ENCODE data around the gene PLEKHG4B. TPM values are rescaled to one million over a fixed set of nuclear protein-coding genes. Genes with fewer than 3 reads are reported as not detected.
"Not testable (repeated sequence)": the region's sequence is repeated elsewhere in the genome, so short reads cannot be mapped to it uniquely, and the experiment has no call there.

Gene PLEKHG4B
- total and polyA plus RNA-seq, 2 of the 4 experiments (the other 2 are of a cell fraction): 1.1 TPM

DNA sequence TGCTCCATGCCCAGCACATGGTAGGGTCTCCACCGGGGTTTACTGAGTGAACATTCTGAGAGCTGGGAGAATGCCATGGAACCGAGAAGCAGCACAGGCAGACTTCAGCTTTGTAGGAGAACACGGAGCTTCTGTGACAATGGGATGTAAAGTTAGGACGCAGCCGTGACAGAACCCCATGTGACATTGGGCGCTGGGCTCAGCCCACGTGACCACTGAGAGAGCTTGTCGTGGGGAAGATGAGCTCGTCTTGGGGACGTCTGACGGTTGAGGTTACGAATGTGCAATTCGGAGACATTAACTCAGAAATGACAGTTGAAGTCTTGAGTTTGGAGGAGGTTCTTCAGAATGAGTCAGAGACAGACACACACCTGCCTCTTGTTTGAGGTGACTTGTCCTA, 139.7 kb downstream of the PLEKHG4B start:
- in situ Hi-C loops (cut with MboI; ENCODE audit: low sequenced_read_pairs): loop anchor here (10.0 kb wide), 1 partner anchor 1363 kb away; no protein-coding TSS in a partner anchor
- dilution Hi-C loops (cut with HindIII; ENCODE audit: low sequenced_read_pairs, unreplicated experiment): no loop called here

DNA sequence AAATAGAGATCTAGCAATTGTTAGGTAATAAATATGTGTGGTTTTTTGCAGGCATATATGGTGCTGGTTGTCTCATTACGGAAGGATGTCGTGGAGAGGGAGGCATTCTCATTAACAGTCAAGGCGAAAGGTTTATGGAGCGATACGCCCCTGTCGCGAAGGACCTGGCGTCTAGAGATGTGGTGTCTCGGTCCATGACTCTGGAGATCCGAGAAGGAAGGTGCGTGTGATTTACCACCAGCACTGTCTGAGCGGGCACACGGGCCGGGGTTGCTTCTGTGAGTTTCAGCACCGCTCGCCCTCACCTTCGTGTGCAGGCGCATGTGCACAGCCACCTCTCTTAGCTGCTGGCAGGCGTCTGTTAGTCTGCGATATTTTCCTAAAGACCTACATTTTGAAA, 141.5 kb downstream of the PLEKHG4B start:
- H2AK9ac ChIP-seq (replicated peaks; ENCODE audit: low read depth, low read length, poor library complexity); H3K9me1 ChIP-seq (ENCODE audit: insufficient read depth, low read length); H2BK120ac ChIP-seq (ENCODE audit: low read depth, low read length); POLR2A ChIA-PET (ENCODE audit: unreplicated experiment); H3K9ac ChIP-seq (ENCODE audit: low read depth, low read length); H3K4ac ChIP-seq (ENCODE audit: low read depth, low read length); dilution Hi-C loops (cut with HindIII; ENCODE audit: low sequenced_read_pairs, unreplicated experiment); H3K4me1 ChIP-seq (ENCODE audit: control insufficient read depth, insufficient read depth, low read length); BruUV-seq (replicated peaks); H2BK15ac ChIP-seq (ENCODE audit: low read depth, low read length); H2AFZ ChIP-seq (replicated peaks; ENCODE audit: low read length, poor library complexity); H2BK5ac ChIP-seq (ENCODE audit: low read depth, low read length, poor library complexity, severe bottlenecking); ATAC-seq (ENCODE audit: low read depth); H2AK5ac ChIP-seq (ENCODE audit: low read depth, low read length); H3K4me2 ChIP-seq (ENCODE audit: low read depth, low read length); H3K27ac ChIP-seq (ENCODE audit: insufficient read depth, low read length); intact Hi-C loops (cut with micrococcal nuclease); H4K20me1 ChIP-seq (ENCODE audit: insufficient read depth, low read length); H2BK20ac ChIP-seq (ENCODE audit: low read depth, low read length); CTCF ChIA-PET; H3K18ac ChIP-seq (ENCODE audit: low read depth, low read length); H3K23ac ChIP-seq (ENCODE audit: low read depth, low read length); H4K8ac ChIP-seq (ENCODE audit: low read depth in 2 of 2, low read length in 2 of 2); H3K56ac ChIP-seq (ENCODE audit: extremely low read depth, insufficient read depth, low read length); H3K14ac ChIP-seq (replicated peaks; ENCODE audit: low read depth, low read length); H4K91ac ChIP-seq (ENCODE audit: insufficient read depth, low read depth, low read length); H3K27me3 ChIP-seq (ENCODE audit: control insufficient read depth, insufficient read depth, low read length); H3K9me3 ChIP-seq (ENCODE audit: control insufficient read depth, insufficient read depth, low read length); H3K4me3 ChIP-seq (ENCODE audit: insufficient read depth, low read depth, low read length); DNase-seq; H4K5ac ChIP-seq (ENCODE audit: low read depth, low read length): not testable (repeated sequence)
- Histone ChIP-seq H3K79me1 (ENCODE audit: low read depth in 1 of 2, low read length in 2 of 2) (peaks cover 10 to 11% of the 10 kb centered on the region in 2 experiments), H3K36me3 (ENCODE audit: control insufficient read depth, insufficient read depth, low read length) (peaks cover 53% of the 10 kb centered on the region)
- in situ Hi-C loops (cut with MboI; ENCODE audit: low sequenced_read_pairs): loop anchor here (10.0 kb wide), 1 partner anchor 1361 kb away; no protein-coding TSS in a partner anchor
- WGBS, 2 experiments (ENCODE audit: extremely low coverage in 2 of 2, insufficient read length in 1 of 2): 95% methylated on average over 6 of the region's 20 CpGs; no CpG with 5 or more reads in 1 of the 2 experiments

More for the DNA sequence above, 139.7 kb downstream of the PLEKHG4B start:
- Histone ChIP-seq H3K56ac (ENCODE audit: extremely low read depth, insufficient read depth, low read length) (no peak overlapping the region), H3K27me3 (ENCODE audit: control insufficient read depth, insufficient read depth, low read length) (no peaks in the 10 kb centered on the region), H3K4me2 (ENCODE audit: low read depth, low read length) (no peak overlapping the region), H2AFZ (replicated peaks; ENCODE audit: low read length, poor library complexity) (no peak overlapping the region), H3K4me3 (ENCODE audit: insufficient read depth, low read depth, low read length) (no peak overlapping the region), H2BK5ac (ENCODE audit: low read depth, low read length, poor library complexity, severe bottlenecking) (no peak overlapping the region), H4K20me1 (ENCODE audit: insufficient read depth, low read length) (no peaks in the 10 kb centered on the region), H3K36me3 (ENCODE audit: control insufficient read depth, insufficient read depth, low read length) (peaks cover 62% of the 10 kb centered on the region), H3K14ac (replicated peaks; ENCODE audit: low read depth, low read length) (no peak overlapping the region), H2BK120ac (ENCODE audit: low read depth, low read length) (no peak overlapping the region), H3K9me3 (ENCODE audit: control insufficient read depth, insufficient read depth, low read length) (no peaks in the 10 kb centered on the region), H3K9ac (ENCODE audit: low read depth, low read length) (no peak overlapping the region), H3K79me1 (ENCODE audit: low read depth in 1 of 2, low read length in 2 of 2) (peaks cover 10 to 17% of the 10 kb centered on the region in 2 experiments), H2AK5ac (ENCODE audit: low read depth, low read length) (no peak overlapping the region), H3K9me1 (ENCODE audit: insufficient read depth, low read length) (no peaks in the 10 kb centered on the region), H3K27ac (ENCODE audit: insufficient read depth, low read length) (no peak overlapping the region), H3K4me1 (ENCODE audit: control insufficient read depth, insufficient read depth, low read length) (no peaks in the 10 kb centered on the region), H4K8ac (ENCODE audit: low read depth in 2 of 2, low read length in 2 of 2) (no peak overlapping the region), H4K5ac (ENCODE audit: low read depth, low read length) (no peak overlapping the region), H2AK9ac (replicated peaks; ENCODE audit: low read depth, low read length, poor library complexity) (no peak overlapping the region), H3K18ac (ENCODE audit: low read depth, low read length) (no peak overlapping the region), H3K23ac (ENCODE audit: low read depth, low read length) (no peak overlapping the region), H2BK20ac (ENCODE audit: low read depth, low read length) (no peak overlapping the region), H2BK15ac (ENCODE audit: low read depth, low read length) (no peak overlapping the region), H4K91ac (ENCODE audit: insufficient read depth, low read depth, low read length) (no peak overlapping the region), H3K4ac (ENCODE audit: low read depth, low read length) (no peak overlapping the region)
- ChIA-PET POLR2A (ENCODE audit: unreplicated experiment) (no interaction called here), CTCF (no interaction called here)
- no TSS peak for BruUV-seq (replicated peaks)
- ATAC-seq (ENCODE audit: low read depth) (no peak), DNase-seq (no peak)
- intact Hi-C loops (cut with micrococcal nuclease): no loop called here
- TF ChIP-seq RAD21 (IDR thresholded peaks at IDR 0.05; ENCODE audit: low read length) (no peak), SMC3 (IDR thresholded peaks at IDR 0.05; ENCODE audit: low read depth, low read length) (no peak), FOS (IDR thresholded peaks at IDR 0.05; ENCODE audit: low read depth, low read length) (no peak)
- WGBS, 2 experiments (ENCODE audit: extremely low coverage in 2 of 2, insufficient read length in 1 of 2): 81% methylated on average over 4 of the region's 13 CpGs; no CpG with 5 or more reads in 1 of the 2 experiments

Measured in IMR-90 (cell line).